Measurements from ENCODE around the gene KTN1.

KTN1 gene

DNA sequence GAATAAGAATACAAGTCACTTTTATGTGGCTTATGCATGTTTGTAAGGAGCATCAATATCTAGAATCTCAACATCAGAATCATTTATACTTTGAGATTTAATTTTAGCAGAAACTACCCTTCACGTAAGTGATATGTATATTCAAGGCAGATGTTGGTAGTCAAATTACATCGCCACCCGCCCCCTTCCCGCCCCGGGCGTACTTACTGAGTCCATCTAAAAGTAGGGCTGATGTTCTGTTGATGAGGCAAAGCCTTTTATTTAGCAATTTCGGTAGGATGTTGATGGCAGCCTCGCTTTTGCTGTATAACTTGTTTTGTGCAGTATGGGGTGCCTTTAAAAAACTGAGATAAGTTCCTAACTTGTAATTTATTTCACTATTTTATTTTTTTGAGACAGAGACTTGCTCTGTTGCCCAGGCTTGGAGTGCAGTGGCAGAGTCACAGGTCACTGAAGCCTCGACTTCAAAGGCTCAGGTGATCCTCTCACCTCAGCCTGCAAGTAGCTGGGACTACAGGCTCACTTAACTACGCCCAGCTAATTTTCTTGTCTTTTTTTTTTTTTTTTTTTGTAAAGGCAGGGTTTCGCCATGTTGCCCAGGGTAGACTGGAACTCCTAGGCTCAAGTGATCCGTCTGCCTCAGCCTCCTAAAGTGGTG, 30.8 kb downstream of the KTN1 start:
- no peak for DNase-seq

DNA sequence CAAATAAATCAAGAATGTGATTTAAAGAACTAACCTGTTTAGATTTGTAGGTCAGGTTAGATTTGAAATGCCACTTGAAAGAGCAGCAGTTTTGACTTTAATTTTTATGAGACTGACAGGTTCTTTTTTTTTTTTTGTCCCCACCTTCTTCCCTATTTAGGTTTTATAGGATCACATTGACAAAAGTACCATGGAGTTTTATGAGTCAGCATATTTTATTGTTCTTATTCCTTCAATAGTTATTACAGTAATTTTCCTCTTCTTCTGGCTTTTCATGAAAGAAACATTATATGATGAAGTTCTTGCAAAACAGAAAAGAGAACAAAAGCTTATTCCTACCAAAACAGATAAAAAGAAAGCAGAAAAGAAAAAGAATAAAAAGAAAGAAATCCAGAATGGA, 31.9 kb downstream of the KTN1 start:
- no peak for DNase-seq

DNA sequence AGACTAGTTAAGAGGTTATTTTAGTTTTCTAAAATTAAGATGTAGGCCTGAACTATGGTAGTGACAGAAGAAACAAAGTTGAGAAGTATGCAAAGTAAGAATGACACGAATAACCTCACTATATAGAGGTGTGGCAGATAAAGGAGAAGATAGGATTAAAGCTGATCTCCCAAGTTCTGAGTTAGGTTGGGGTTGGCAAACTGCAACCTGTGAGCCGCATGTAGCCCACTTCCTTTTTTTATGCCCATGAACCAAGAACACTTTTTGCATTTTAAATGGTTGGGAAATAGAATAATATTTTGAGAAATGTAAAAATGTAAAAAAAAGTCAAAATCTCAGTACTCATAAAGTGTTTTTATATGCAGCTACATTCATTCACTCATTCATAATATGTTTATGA, 34.3 kb downstream of the KTN1 start:
- no peak for DNase-seq

DNA sequence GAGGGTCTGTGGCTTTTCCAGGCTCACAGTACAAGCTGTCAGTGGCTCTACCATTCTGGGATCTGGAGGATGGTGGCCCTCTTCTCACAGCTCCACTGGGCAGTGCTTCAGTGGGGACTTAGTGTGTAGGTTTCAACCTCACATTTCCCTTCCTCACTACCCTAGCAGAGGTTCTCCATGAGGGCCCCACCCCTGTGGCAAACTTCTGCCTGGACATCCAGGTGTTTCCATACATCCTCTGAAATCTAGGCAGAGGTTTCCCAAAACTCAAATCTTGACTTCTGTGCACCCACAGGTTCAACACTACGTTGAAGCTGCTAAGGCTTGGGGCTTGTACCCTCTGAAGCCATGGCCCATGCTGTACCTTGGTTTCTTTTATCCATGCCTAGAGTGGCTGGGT, 40.3 kb downstream of the KTN1 start:
- no peak for DNase-seq

DNA sequence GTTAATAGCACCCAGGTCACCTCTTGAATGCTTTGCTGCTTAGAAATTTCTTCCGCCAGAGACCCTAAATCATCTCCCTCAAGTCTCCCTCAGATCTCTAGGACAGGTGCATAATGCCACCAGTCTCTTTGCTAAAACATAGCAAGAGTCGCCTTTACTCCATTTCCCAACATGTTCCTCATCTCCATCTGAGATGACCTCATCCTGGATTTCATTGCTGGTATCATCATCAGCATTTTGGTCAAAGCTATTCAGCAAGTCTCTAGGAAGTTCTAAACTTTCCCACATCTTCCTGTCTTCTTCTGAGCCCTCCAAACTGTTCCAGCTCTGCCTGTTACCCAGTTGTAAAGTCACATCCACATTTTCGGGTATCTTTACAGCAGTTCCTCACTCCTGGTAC, 41.0 kb downstream of the KTN1 start:
- no peak for DNase-seq

DNA sequence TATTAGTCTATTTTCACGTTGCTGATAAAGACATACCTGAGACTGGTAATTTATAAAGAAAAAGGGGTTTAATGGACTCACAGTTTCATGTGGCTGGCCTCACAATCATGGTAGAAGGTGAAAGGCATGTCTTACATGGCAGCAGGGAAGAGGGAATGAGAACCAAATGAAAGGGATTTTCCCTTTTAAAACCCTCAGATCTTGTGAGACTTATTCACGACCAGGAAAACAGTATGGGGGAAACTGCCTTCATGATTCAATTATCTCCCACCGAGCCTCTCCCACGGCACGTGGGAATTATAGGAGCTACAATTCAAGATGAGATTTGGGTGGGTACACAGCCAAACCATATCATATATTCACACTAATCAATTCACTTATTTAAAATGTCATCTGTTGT, 41.4 kb downstream of the KTN1 start:
- DNase-seq, result no peak

DNA sequence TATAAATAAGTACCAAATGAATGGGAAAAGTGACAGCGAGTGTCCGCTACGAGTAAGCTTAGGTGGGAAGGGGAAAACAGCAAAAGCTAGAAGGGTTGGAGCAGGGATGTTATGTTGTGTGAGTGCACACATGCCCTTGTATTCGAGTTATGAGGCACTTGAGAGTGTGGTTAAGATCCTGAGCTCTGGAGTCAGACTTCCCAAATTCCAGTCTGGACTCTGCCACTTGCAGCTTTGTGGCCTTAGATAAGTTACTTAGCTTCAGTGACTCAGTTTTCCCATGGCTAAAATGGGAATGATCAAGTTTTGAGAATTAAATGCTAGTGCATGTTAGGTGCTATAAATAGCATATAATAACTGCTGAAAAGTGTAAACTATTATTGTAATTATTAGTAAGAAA, 44.9 kb downstream of the KTN1 start:
- no peak for DNase-seq

DNA sequence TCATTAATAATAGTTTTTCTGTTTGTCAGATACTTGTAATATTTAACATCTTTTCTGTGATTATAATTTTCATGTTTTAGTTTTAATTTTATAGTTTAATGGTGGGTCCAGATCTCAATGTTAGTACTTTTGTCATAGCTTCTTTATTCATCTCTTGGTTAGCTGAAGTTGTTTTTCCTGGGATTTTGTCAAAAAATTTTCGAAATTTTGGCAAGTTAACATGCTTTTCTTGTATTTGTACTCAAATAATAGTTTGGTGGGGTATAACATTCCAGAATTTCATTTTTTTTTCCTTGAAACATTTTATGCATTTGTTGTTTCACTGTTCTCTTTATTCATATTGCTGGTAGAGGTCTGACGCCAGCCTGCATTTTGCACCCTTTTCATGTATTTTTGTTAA, 45.5 kb downstream of the KTN1 start:
- DNase-seq, result no peak

DNA sequence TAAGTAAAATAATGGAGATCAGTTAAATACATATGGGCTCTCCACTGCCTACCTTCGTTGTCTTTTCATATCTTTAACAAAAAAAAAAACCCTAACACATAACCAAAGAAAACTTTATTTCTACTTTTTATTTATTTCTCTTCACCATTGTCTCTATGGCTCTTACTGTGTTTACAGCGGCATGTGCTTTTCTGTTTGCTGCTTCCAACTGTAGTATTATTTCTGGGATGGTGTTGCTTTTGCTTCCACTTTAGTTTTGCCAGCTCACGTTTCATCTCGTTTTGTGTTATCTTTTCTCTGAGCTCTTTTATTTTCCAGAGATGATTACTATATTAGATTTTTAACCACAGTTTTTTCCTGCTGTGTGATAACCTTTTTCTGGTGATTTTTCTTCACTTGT, 46.1 kb downstream of the KTN1 start:
- DNase-seq, result no peak

DNA sequence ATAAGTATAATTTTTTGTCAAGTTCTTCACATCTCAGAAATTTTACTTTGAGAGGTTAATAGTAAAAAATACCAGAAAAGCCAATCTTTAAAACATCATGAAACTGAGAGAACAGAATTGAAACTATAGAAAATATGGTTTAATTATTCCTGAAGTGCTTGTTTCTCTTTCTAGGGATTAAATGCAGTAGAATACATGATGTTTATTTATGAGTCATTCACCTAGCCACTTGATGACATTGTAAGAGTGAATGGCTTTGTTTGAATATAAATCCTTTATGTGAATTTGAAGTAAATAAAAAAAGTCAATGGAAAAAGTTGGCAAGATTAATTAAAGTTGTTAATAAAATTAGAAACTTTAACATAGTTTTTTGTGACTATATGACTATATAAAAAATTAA, 48.4 kb downstream of the KTN1 start:
- no peak for DNase-seq

DNA sequence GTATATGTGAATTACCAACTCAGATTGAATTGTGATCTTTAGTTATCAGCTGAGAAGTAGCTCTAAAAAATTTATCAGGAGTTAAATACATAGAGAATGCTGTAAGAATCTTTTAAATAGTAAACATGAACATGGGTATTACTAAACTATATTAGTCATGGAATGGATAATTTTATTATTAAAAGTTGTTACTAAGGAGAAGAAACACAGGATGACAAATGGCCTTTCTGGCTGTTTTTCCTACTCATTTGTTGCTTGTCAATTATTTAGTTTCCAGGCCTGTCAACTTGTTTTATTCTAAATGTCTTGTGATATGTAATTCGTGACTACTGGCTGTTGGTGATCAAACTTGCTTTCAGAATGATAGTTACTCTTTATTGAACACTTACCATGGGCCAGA, 58.7 kb downstream of the KTN1 start:
- no peak for DNase-seq

DNA sequence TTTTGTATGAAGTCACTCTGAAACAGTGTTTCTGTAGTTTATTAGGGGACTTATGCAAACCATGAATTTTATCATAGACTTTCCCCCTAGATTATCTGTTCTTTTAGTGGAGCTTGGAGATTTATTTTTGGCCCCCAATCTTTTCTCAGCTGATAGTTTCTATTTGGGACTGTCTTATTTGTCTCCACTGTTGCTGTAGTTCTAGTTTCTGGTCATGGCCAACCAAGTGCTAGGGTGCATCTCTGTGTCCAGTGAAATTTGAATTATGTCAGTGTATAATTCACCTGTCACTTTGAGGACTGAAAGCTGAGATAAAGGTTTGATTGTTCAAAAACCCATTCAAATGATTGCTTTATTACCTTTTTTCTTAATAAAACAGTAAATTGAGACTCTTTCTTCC, 61.3 kb downstream of the KTN1 start:
- no peak for DNase-seq

DNA sequence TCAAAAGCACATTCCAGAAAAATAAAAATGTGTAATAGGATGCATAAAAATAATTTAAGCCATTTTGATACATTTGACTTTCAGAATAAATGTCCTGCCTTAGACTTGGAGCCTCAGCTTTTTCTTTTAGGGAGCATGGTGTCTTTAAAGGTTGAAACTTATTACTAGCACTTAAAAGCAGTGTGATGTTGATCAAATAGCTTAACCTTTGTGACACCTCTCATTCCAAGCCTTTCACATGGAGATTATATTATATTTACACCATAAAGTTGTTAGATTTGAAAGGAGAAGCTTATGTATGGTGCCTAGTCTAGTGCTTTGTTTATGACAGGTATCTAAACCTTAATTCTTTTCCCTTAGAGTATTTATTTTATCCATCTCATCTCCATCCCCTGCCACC, 61.9 kb downstream of the KTN1 start:
- DNase-seq, result no peak

DNA sequence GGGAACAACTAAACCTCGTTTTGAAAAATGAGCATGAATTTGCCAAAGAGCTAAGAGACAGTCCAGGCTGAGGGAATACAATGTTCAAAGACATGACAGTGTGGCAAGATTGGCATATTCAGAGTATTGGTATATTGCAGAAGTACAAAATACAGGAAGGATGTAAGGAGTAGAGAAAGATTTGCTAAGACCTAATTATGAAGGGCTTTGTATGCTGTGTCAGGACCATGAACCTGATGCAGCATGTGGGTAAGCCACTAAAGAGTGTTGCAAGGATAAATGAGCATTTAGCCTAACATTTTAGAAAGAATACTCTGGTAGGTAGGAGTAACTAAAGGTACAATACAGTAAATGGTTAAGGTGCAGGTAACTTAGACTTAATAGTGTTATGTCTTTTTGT, 65.1 kb downstream of the KTN1 start:
- DNase-seq, result no peak

DNA sequence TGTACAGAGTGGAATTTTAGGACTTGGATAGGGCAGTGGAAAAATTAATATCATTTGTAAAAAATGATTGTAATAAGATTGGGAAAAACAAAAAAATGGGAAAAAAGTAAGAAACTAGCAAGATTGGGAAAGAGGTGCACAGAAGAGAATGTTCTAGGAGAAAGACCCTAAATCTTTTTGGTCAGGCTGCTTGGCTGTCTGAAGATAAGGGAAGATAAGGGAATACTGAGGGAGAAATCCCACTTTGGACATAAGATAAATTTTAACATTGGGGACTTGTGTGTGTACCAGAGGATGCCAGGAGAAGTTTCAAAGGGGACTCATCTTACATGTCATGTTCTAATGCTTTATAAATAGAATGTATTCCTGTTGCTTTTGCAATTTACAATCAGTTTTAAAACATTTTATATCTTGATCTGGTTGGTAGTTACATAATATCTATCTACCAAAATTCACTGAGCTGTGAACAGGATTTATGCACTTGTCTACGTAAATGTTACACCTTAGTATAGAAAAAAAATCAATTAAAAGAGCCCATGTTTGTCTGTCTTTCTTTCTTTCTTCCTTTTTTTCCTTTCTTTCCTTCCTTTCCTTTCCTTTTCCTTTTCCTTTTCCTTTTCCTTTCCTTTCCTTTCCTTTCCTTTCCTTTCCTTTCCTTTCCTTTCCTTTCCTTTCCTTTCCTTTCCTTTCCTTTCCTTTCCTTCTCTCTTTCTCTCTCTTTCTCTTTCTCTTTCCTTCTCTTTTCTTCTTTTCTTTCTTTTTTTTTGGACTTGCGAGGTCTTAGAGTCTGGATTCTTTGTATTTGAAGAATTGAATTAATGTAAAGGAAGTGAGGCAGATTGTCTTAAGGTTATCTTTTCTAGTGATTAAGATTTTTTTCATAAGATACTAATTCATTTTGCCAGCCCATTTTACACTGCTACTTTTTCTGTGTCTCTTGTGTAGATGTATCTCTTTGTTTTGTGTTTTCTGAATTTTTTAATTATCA, 66.1 kb downstream of the KTN1 start:
- DNase-seq, result no peak

DNA sequence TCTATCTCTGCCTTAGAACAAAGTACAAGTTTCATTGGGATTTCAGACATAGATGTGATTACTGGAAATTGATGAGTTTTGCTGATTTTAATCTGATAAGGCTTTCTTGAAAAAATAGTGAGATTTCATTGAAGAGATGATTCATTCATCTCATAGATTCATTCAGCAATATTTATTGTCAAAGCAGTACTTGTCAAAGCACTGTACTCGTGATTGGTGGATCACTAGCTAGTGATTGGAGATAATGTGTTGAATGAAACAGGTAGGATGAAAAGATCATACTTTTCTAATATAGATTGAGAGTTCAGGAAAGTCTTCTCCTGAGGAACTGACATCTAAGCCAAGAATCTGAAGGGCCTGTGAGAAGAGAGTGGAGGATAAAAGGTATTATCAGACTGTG, 71.0 kb downstream of the KTN1 start:
- no peak for DNase-seq

DNA sequence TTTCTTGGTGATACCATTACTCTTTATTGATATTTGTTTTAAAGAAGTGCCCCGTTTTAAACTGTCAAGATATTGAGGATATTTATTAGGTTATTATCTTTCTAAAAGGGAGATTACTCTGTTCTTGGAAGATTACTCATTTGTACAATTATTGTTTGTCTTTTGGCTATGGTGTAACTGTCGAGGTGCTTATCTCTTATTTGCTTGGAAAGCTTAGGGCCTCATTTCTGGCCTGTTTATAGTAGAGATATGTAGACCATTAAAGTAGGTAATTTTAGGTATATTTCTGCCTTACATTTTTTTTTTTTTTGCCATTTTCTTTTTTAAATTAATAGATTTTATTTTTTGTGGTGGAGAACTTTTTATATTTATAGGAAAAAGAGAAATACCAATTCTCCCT, 74.2 kb downstream of the KTN1 start:
- no peak for DNase-seq

DNA sequence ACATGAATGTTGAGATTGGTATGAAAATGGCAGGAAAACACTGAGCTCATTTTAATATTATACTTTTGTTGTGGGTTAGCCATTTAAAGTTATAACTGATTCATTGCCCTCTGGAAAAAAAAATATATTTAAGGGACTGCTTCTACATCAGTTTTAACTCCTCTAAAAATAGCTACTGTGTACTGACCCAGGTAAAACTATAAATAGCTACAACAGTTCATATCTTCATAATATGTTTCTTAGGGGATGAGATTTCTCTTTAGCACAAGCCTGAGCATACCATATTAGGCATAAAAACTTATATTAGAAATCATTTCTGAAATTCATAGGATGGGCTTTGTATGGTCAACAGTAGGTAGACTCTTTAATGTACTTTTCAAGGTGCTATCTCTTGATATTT, 81.0 kb downstream of the KTN1 start:
- no peak for DNase-seq

DNA sequence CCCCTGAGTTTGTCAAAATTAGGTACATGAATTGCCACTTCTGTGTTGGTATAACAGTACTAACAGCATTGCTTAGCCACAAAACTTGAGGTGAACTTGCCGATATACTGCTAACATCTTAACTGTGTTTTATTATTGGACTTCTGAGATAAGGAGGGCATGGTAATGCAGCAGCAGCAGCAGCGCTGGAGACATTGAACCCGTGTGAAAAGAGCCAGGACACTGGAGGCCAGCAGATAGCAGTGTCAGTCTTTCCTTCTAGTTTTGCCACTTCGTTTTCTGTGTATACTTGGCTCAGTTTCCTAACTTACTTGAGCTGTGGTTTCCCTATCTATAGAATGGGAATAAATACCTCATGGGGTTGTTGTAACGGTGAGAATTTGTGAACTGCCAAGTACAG, 82.7 kb downstream of the KTN1 start:
- no peak for DNase-seq

DNA sequence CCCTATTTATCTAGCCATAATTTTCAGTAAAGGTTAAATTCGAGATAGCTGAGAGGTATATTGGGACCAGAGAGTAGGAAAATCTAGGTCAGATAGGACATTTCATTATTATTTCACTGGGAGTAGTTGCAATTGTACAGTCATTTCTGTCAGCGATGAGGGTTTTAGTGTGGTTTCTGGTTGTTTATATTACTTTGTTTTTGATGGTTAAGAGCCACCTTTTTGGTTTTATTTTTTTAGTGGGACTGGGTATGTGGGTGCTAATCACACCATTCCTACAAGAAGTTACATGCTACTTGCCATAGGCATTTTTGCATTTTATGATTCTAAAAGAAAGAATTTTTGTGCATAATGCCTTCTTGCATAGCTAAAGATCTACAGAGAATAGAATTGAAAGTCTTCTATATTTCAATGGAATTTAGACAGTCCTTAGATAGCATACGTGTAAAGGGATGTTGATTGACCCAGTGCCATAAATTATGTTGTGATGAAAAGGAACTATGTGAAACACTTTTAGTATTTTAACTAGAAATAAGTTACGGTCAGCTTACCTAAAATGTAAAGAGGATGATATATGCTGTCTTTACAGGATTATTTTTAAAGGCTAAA, 85.2 kb downstream of the KTN1 start:
- DNase-seq, result no peak

DNA sequence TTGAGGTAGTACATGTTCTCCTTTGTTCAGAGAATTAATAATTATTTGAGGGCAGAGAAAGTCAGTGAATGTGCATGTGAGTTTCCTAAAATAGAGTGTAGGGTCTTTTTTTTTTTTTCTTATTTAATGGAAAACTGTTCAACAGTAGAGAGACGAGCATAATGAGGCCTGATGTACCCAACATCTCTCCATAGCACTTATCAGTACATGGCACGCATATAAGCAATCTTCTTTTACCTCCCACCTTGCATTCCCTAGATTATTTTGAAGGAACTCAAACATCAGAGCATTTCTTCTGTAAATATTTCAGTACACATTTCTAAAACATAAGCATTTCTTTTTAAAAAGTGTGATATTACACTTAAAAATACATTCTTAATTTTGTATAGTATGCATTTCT, 87.8 kb downstream of the KTN1 start:
- DNase-seq, result no peak

DNA sequence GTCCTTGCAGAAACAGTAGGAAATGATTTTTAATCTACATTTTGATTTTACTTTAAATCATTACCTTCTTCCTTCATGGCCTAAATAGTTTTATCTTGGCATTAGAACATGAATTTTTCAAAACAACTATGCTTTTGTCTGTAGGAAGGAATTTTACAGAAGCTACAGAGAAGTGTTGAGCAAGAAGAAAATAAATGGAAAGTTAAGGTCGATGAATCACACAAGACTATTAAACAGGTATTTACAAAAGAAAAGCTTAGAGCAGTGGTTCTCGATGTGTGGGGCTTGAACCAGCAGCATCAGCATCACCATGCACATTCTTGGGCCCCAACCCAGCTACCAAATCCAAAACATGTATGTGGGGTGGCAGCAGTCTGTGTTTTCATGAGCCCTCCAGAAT, 91.6 kb downstream of the KTN1 start:
- DNase-seq, result no peak

DNA sequence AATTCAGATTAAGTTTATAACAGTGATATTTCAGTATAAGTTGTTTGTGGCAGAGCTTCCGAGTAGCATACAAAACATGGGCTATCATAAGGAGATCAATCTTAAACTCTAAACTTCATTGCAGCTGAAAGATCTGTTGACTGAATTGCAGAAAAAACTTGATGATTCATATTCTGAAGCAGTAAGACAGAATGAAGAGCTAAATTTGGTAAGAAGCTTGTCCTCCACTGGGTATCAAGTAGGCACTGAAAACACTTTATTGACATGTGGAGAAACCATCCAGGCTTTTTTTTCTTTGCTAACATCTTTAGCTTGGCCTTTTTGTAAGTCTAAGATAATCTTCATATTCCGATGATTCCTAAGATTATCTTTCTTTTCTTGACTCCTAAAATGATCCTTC, 93.0 kb downstream of the KTN1 start:
- no peak for DNase-seq

DNA sequence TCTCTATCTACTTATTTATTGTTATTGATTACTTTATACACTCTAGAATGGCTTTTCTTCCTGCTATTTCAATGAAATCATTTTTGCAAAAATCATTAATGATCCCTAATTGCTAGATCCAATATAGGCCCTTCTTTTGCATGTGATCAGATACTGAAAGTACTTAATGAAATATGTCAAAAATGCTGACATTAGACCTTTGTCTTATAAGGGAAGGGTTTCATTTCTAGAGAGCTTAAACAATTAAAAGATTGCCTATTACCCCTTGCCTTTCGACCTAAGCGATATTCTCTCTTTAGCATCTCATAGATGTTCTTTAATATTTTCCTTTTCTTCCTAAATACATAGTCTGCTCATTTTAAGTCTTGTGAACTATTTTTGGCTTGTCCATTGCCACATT, 101.1 kb downstream of the KTN1 start:
- DNase-seq, result no peak
